HepG2 (cell line): Measurements from ENCODE around the gene PCOLCE2. TPM values are rescaled to one million over a fixed set of nuclear protein-coding genes. Genes with fewer than 3 reads are reported as not detected.
A peak's percentile ranks its signal among the peaks of the same experiment; 100 is the strongest.

Experiments
- ATF7-NPFF ChIP-seq: sonication (generic); formaldehyde crosslinking; IDR thresholded peaks from 2 replicates; pipeline ENCODE4 v1.8.1; 2023; ENCODE audit warnings: mild to moderate bottlenecking, low read depth, missing genetic modification reagents, moderate library complexity
- DNMT3B ChIP-seq: conservative IDR thresholded peaks from 2 replicates; pipeline ENCODE4 v1.6.1; 2016; ENCODE audit warnings: missing biosample characterization, control low read depth
- FOXK2 ChIP-seq: fragments of 450-650 bp; IDR thresholded peaks from 2 replicates; pipeline ENCODE4 v1.6.1; 2016
- HMG20B ChIP-seq: conservative IDR thresholded peaks from 2 replicates; pipeline ENCODE4 v1.6.1; 2016; ENCODE audit warnings: missing genetic modification reagents, missing compliant biosample characterization
- KAT2B ChIP-seq: fragments of 150-350 bp; IDR thresholded peaks from 2 replicates; pipeline ENCODE4 v1.6.1; 2014; ENCODE audit warnings: low read depth, low read length, borderline replicate concordance
- KDM4B ChIP-seq: sonication (generic); formaldehyde crosslinking; IDR thresholded peaks from 2 replicates; pipeline ENCODE4 v1.4.0; 2020; ENCODE audit warnings: missing genetic modification reagents
- MEF2D ChIP-seq: sonication (generic); formaldehyde crosslinking; IDR thresholded peaks from 2 replicates; pipeline ENCODE4 v1.5.1; 2020; ENCODE audit warnings: mild to moderate bottlenecking, missing genetic modification reagents
- MTF2 ChIP-seq: sonication (generic); formaldehyde crosslinking; IDR thresholded peaks from 2 replicates; pipeline ENCODE4 v1.5.0; 2020; ENCODE audit warnings: missing genetic modification reagents, borderline replicate concordance
- NAIF1 ChIP-seq: sonication (generic); formaldehyde crosslinking; IDR thresholded peaks from 2 replicates; pipeline ENCODE4 v1.5.0; 2020; ENCODE audit warnings: mild to moderate bottlenecking, missing genetic modification reagents, borderline replicate concordance
- NCOA1 ChIP-seq: sonication (generic); formaldehyde crosslinking; IDR thresholded peaks from 2 replicates; pipeline ENCODE4 v1.9.0; 2021; ENCODE audit warnings: missing genetic modification reagents
- REXO4 ChIP-seq: sonication (generic); formaldehyde crosslinking; IDR thresholded peaks from 2 replicates; pipeline ENCODE4 v1.8.0; 2022; ENCODE audit warnings: missing genetic modification reagents, mild to moderate bottlenecking, borderline replicate concordance
- SMAD3 ChIP-seq: sonication (generic); formaldehyde crosslinking; IDR thresholded peaks from 2 replicates; pipeline ENCODE4 v1.4.0; 2020; ENCODE audit warnings: missing genetic modification reagents
- SMARCC2 ChIP-seq: fragments of 450-650 bp; IDR thresholded peaks from 2 replicates; pipeline ENCODE4 v1.6.1; 2017; ENCODE audit warnings: antibody characterized with exemption, mild to moderate bottlenecking
- SOX6 ChIP-seq, 2 experiments: fragments of 450-650 bp in 1 of 2; sonication (generic) in 1 of 2; formaldehyde crosslinking in 1 of 2; IDR thresholded peaks; 2 replicates each; pipeline versions ENCODE4 v1.4.0 to v1.6.1; 2017 to 2020; ENCODE audit warnings: antibody characterized with exemption in 1 of 2, mild to moderate bottlenecking in 1 of 2, missing genetic modification reagents in 1 of 2
- TBP ChIP-seq: sonication (generic); formaldehyde crosslinking; IDR thresholded peaks from 2 replicates; pipeline ENCODE4 v1.5.0; 2020; ENCODE audit warnings: missing genetic modification reagents
- YEATS2 ChIP-seq: sonication (generic); formaldehyde crosslinking; IDR thresholded peaks from 2 replicates; pipeline ENCODE4 v1.4.0; 2020; ENCODE audit warnings: missing genetic modification reagents, borderline replicate concordance
- ZKSCAN1 ChIP-seq: fragments of 150-350 bp; IDR thresholded peaks from 2 replicates; pipeline ENCODE4 v1.6.1; 2014; ENCODE audit warnings: low read length
- ZMYM3 ChIP-seq: sonication (generic); formaldehyde crosslinking; IDR thresholded peaks from 2 replicates; pipeline ENCODE4 v1.5.1; 2020; ENCODE audit warnings: mild to moderate bottlenecking, missing genetic modification reagents
- ZMYM4 ChIP-seq: sonication (generic); formaldehyde crosslinking; IDR thresholded peaks from 2 replicates; pipeline ENCODE4 v1.8.1; 2023; ENCODE audit warnings: mild to moderate bottlenecking, missing genetic modification reagents
- ZNF496 ChIP-seq: sonication (generic); formaldehyde crosslinking; IDR thresholded peaks from 2 replicates; pipeline ENCODE4 v1.8.1; 2023; ENCODE audit warnings: mild to moderate bottlenecking, moderate library complexity, missing genetic modification reagents; ENCODE audit not compliant: insufficient replicate concordance
- ZNF543 ChIP-seq: sonication (generic); formaldehyde crosslinking; IDR thresholded peaks from 2 replicates; pipeline ENCODE4 v1.4.0; 2020; ENCODE audit warnings: mild to moderate bottlenecking, missing genetic modification reagents
- ZNF850 ChIP-seq: sonication (generic); formaldehyde crosslinking; conservative IDR thresholded peaks from 2 replicates; pipeline ENCODE4 v1.9.0; 2021; ENCODE audit warnings: mild to moderate bottlenecking, missing genetic modification reagents
- polyA plus RNA-seq, 8 experiments: library from polyadenylated mRNA; depleted of rRNA in 3 of 8; stranded (reverse) in 7 of 8; unstranded in 1 of 8; fragments of >200 nt; fragmentation: Illumina TruSeq in 4 of 8; extraction: Trizol in 4 of 8; gene quantifications; 2 replicates each; pipeline versions ENCODE4 v1.2.1 to v1.2.3, GENCODE V29; 2011 to 2016; ENCODE audit warnings: low read depth in 4 of 8, missing spikeins in 1 of 8, mixed read lengths in 1 of 8; ENCODE audit not compliant: insufficient read depth in 1 of 8
- total RNA-seq, 5 experiments: library from RNA; depleted of rRNA; stranded (reverse); fragments of >200 nt; fragmentation: Illumina TruSeq; extraction: Trizol; gene quantifications; 2 replicates each; pipeline ENCODE4 v1.2.3, GENCODE V29; 2016; ENCODE audit warnings: low read depth in 1 of 5
- TF ChIP-seq, protein P1 (sequence below): sonication (generic); formaldehyde crosslinking; IDR thresholded peaks from 2 replicates; pipeline ENCODE4 v1.5.1; 2020; ENCODE audit warnings: mild to moderate bottlenecking, moderate library complexity, missing genetic modification reagents
- TF ChIP-seq, protein P2 (sequence below): sonication (generic); formaldehyde crosslinking; IDR thresholded peaks from 2 replicates; pipeline ENCODE4 v1.4.0; 2020; ENCODE audit warnings: missing genetic modification reagents, low read depth, mild to moderate bottlenecking, borderline replicate concordance
- TF ChIP-seq, protein P3 (sequence below): sonication (generic); formaldehyde crosslinking; IDR thresholded peaks from 2 replicates; pipeline ENCODE4 v1.5.0; 2020; ENCODE audit warnings: missing genetic modification reagents
- TF ChIP-seq, protein P4 (sequence below): sonication (generic); formaldehyde crosslinking; IDR thresholded peaks from 2 replicates; pipeline ENCODE4 v1.4.0; 2020; ENCODE audit warnings: mild to moderate bottlenecking, missing genetic modification reagents
- TF ChIP-seq, protein P5 (sequence below): sonication (generic); formaldehyde crosslinking; IDR thresholded peaks from 2 replicates; pipeline ENCODE4 v1.4.0; 2020; ENCODE audit warnings: mild to moderate bottlenecking, missing genetic modification reagents

The PCOLCE2 gene
- total and polyA plus RNA-seq, 2 of the 13 experiments (the other 11 are each of a cell fraction or from before 2014, with no cell fraction given) = 0.71 to 2.0 TPM

DNA sequence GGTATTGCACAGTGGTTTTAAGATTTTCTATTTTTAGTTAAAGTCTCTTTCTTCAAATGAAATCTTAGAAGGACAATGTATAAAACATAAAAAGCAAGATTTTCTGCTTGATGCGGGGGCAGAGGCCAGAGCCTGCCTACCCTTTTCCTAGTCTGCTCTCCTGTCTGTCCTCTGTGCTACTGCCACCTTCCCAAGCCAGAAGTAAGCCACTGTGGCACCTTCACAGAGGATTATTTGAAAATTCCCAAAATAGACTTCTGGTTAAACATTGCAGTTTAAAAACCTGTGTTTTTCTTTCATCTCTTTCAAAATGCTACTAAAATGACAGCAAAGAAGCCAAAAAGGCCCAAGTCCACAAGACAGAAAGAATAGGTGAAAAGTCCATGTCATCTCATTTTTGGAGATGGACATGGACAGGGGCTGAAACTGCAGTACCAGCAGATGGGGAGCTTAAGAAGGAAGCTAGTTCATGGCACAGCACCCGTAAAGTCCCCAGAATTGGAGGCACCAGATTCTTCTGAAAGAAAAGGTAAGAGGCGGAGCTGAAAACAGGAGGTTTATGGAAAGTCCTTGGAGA lies 37.6 kb upstream of the PCOLCE2 start (continued):
- no peak for TF ChIP-seq SOX6 (IDR thresholded peaks at IDR 0.05)
- TF ChIP-seq SOX6 (CRISPR knock-in tag; IDR thresholded peaks at IDR 0.05) = peak; percentile 43
- TF ChIP-seq SMARCC2 = no peak
- no peak for TF ChIP-seq KDM4B (CRISPR knock-in tag)
- no peak for TF ChIP-seq NAIF1 (CRISPR knock-in tag)
- TF ChIP-seq HMG20B (CRISPR knock-in tag) = no peak
- no peak for TF ChIP-seq SMAD3 (CRISPR knock-in tag)
- TF ChIP-seq, protein P1, sequence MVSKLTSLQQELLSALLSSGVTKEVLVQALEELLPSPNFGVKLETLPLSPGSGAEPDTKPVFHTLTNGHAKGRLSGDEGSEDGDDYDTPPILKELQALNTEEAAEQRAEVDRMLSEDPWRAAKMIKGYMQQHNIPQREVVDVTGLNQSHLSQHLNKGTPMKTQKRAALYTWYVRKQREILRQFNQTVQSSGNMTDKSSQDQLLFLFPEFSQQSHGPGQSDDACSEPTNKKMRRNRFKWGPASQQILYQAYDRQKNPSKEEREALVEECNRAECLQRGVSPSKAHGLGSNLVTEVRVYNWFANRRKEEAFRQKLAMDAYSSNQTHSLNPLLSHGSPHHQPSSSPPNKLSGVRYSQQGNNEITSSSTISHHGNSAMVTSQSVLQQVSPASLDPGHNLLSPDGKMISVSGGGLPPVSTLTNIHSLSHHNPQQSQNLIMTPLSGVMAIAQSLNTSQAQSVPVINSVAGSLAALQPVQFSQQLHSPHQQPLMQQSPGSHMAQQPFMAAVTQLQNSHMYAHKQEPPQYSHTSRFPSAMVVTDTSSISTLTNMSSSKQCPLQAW (CRISPR knock-in tag) = no peak
- peak; percentile 85; the same call in 1 of the 2 replicates for TF ChIP-seq MEF2D
- no peak for TF ChIP-seq NCOA1 (CRISPR knock-in tag)
- no peak for TF ChIP-seq REXO4 (CRISPR knock-in tag)
- TF ChIP-seq DNMT3B = no peak
- no peak for TF ChIP-seq MTF2 (CRISPR knock-in tag)
- no peak for TF ChIP-seq ATF7-NPFF
- no peak for TF ChIP-seq ZNF543 (CRISPR knock-in tag)
- TF ChIP-seq, protein P2, sequence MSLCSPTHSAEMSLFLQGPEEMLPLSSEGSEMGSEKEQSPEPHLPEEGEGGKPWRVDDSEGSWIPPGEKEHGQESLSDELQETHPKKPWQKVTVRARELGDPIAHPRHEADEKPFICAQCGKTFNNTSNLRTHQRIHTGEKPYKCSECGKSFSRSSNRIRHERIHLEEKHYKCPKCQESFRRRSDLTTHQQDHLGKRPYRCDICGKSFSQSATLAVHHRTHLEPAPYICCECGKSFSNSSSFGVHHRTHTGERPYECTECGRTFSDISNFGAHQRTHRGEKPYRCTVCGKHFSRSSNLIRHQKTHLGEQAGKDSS (CRISPR knock-in tag) = no peak
- no peak for TF ChIP-seq ZNF496 (CRISPR knock-in tag)
- no peak for TF ChIP-seq TBP (CRISPR knock-in tag)
- no peak for TF ChIP-seq FOXK2
- TF ChIP-seq, protein P3, sequence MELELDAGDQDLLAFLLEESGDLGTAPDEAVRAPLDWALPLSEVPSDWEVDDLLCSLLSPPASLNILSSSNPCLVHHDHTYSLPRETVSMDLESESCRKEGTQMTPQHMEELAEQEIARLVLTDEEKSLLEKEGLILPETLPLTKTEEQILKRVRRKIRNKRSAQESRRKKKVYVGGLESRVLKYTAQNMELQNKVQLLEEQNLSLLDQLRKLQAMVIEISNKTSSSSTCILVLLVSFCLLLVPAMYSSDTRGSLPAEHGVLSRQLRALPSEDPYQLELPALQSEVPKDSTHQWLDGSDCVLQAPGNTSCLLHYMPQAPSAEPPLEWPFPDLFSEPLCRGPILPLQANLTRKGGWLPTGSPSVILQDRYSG (CRISPR knock-in tag) = no peak
- 0 out of 2 replicates have a peak, but pooled peaks have one; percentile 21 for TF ChIP-seq ZMYM4 (CRISPR knock-in tag)
- TF ChIP-seq, protein P4, sequence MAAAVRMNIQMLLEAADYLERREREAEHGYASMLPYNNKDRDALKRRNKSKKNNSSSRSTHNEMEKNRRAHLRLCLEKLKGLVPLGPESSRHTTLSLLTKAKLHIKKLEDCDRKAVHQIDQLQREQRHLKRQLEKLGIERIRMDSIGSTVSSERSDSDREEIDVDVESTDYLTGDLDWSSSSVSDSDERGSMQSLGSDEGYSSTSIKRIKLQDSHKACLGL (CRISPR knock-in tag) = no peak
- TF ChIP-seq, protein P5, sequence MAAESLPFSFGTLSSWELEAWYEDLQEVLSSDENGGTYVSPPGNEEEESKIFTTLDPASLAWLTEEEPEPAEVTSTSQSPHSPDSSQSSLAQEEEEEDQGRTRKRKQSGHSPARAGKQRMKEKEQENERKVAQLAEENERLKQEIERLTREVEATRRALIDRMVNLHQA = no peak
- no peak for TF ChIP-seq ZNF850 (CRISPR knock-in tag)
- no peak for TF ChIP-seq KAT2B
- TF ChIP-seq ZMYM3 (CRISPR knock-in tag) = no peak
- TF ChIP-seq YEATS2 (CRISPR knock-in tag) = no peak
- TF ChIP-seq ZKSCAN1 = no peak
